OCI-LY7 (cell line): Measurements from ENCODE around the gene CCNL1. TPM values are rescaled to one million over a fixed set of nuclear protein-coding genes. Genes with fewer than 3 reads are reported as not detected.

Experiments
- BruUV-seq: library from RNA; stranded (reverse); fragments of 400-500 nt; replicated peaks from 2 replicates; lab custom pipeline; 2021; lab: Mats Ljungman, UMichigan
- CTCF ChIA-PET: fragments of 300-600 bp; sonication (Branson Sonifier 250); formaldehyde crosslinking; loops from one replicate; lab custom pipeline; 2022; ENCODE audit warnings: antibody characterized with exemption; ENCODE audit not compliant: unreplicated experiment; lab: Charles Lee
- POLR2A ChIA-PET: fragments of 300-600 bp; sonication (Branson Sonifier 250); formaldehyde crosslinking; loops from one replicate; lab custom pipeline; 2022; ENCODE audit warnings: antibody characterized with exemption; lab: Charles Lee
- DNase-seq: peaks from one replicate; pipeline ENCODE4 v3.0.0-alpha.2; 2015; ENCODE audit warnings: low spot score
- H2AFZ ChIP-seq: fragments of 200-600 bp; sonication (generic), shearing (Covaris generic); 2 replicates; pipeline ENCODE4 v1.6.1; 2014; ENCODE audit warnings: mild to moderate bottlenecking, antibody characterized with exemption, low read length, moderate library complexity
- H3K27ac ChIP-seq: fragments of 200-600 bp; sonication (generic); 2 replicates; pipeline ENCODE4 v1.5.1; 2014; ENCODE audit warnings: mixed run types, low read depth, mild to moderate bottlenecking, moderate library complexity, low read length, inconsistent platforms; ENCODE audit not compliant: poor library complexity, severe bottlenecking
- H3K36me3 ChIP-seq: fragments of 200-600 bp; sonication (generic); 2 replicates; pipeline ENCODE4 v1.6.1; 2014; ENCODE audit warnings: mild to moderate bottlenecking, antibody characterized with exemption, low read length, moderate library complexity, mixed read lengths; ENCODE audit not compliant: insufficient read depth
- H3K4me1 ChIP-seq: fragments of 200-600 bp; sonication (generic); 2 replicates; pipeline ENCODE4 v1.5.1; 2014; ENCODE audit warnings: mild to moderate bottlenecking, low read length; ENCODE audit not compliant: insufficient read depth, poor library complexity, severe bottlenecking
- H3K4me2 ChIP-seq: fragments of 200-600 bp; sonication (generic); 2 replicates; pipeline ENCODE4 v1.6.1; 2014; ENCODE audit warnings: mild to moderate bottlenecking, low read length
- H3K4me3 ChIP-seq: fragments of 200-600 bp; sonication (generic); 2 replicates; pipeline ENCODE4 v1.5.1; 2014; ENCODE audit warnings: mild to moderate bottlenecking, low read depth, low read length; ENCODE audit not compliant: poor library complexity, severe bottlenecking
- H3K79me2 ChIP-seq: fragments of 200-600 bp; sonication (generic); 2 replicates; pipeline ENCODE4 v1.6.1; 2016; ENCODE audit warnings: low read depth, mild to moderate bottlenecking, low read length, moderate library complexity, mixed read lengths; ENCODE audit not compliant: insufficient read depth
- H3K9me2 ChIP-seq: fragments of 200-600 bp; sonication (generic); 2 replicates; pipeline ENCODE4 v1.6.1; 2016; ENCODE audit warnings: mild to moderate bottlenecking, low read length, mixed read lengths; ENCODE audit not compliant: insufficient read depth
- H3K9me3 ChIP-seq: fragments of 200-600 bp; sonication (generic); 2 replicates; pipeline ENCODE4 v1.6.1; 2014; ENCODE audit warnings: mild to moderate bottlenecking, mixed run types, low read length, mixed read lengths
- H4K20me1 ChIP-seq: fragments of 200-600 bp; sonication (generic); 2 replicates; pipeline ENCODE4 v1.6.1; 2014; ENCODE audit warnings: mild to moderate bottlenecking, antibody characterized with exemption, low read length, moderate library complexity, mixed read lengths; ENCODE audit not compliant: insufficient read depth
- CTCF ChIP-seq: fragments of 200-600 bp; sonication (generic); conservative IDR thresholded peaks from 2 replicates; pipeline ENCODE4 v1.5.1; 2014; ENCODE audit warnings: mild to moderate bottlenecking, antibody characterized with exemption, low read length, moderate library complexity, mixed read lengths
- EZH2phosphoT487 ChIP-seq: fragments of 200-600 bp; sonication (generic); IDR thresholded peaks from 2 replicates; pipeline ENCODE4 v1.6.1; 2018; ENCODE audit warnings: low read depth, borderline replicate concordance, mild to moderate bottlenecking, mixed run types, antibody characterized with exemption, low read length, moderate library complexity, mixed read lengths
- intact Hi-C: fragments of 100-400 bp; cut with micrococcal nuclease; formaldehyde crosslinking; loops from one replicate; pipeline ENCODE4 v1.10.0; 2022; ENCODE audit not compliant: unreplicated experiment
- total RNA-seq, 2 experiments: library from RNA; depleted of rRNA in 1 of 2; stranded (reverse); fragments of >200 nt in 1 of 2; shearing (Covaris generic) in 1 of 2; gene quantifications; 2 replicates each; pipeline ENCODE4 v1.2.3, GENCODE V29; 2014 to 2022

CCNL1 gene
- total RNA-seq, 2 experiments from 2014 or later: 158 to 280 TPM

GRCh38 chr3:157112536-157112935 is 47.4 kb downstream of the CCNL1 start:
- TF ChIP-seq CTCF (no peak), EZH2phosphoT487 (no peak)
- intact Hi-C loops: no loop called here
- Histone ChIP-seq H3K4me2 (no peak overlapping the region), H3K79me2 (no peaks in the 10 kb centered on the region), H3K4me1 (no peaks in the 10 kb centered on the region), H3K9me2 (no peaks in the 10 kb centered on the region), H4K20me1 (no peaks in the 10 kb centered on the region), H3K4me3 (no peak overlapping the region), H3K27ac (no peak overlapping the region), H3K9me3 (no peaks in the 10 kb centered on the region), H3K36me3 (no peaks in the 10 kb centered on the region), H2AFZ (no peak overlapping the region)
- POLR2A ChIA-PET: interaction anchor here (0.6 to 2.8 kb wide), 3 partner anchors 10 to 241 kb away, joined by 3 to 15 read pairs (median 6); no protein-coding TSS in a partner anchor
- no peak for DNase-seq
- BruUV-seq: no TSS peak
- CTCF ChIA-PET: no interaction called here

- BruUV-seq: no TSS peak
- no peak overlapping the region for H3K27ac ChIP-seq
- no peak overlapping the region for H3K4me3 ChIP-seq
- no peaks in the 10 kb centered on the region for H3K36me3 ChIP-seq
- no peaks in the 10 kb centered on the region for H3K4me1 ChIP-seq
- TF ChIP-seq EZH2phosphoT487 (no peak), CTCF (no peak)
- no peak overlapping the region for H3K4me2 ChIP-seq
- no peaks in the 10 kb centered on the region for H4K20me1 ChIP-seq
- intact Hi-C loops: no loop called here
- no peaks in the 10 kb centered on the region for H3K9me3 ChIP-seq
- CTCF ChIA-PET: no interaction called here
- no peak overlapping the region for H2AFZ ChIP-seq
- POLR2A ChIA-PET: interaction anchor here (0.6 to 2.8 kb wide), 3 partner anchors 11 to 23 kb away, joined by 4 to 15 read pairs (median 6); no protein-coding TSS in a partner anchor
- no peaks in the 10 kb centered on the region for H3K9me2 ChIP-seq
- no peaks in the 10 kb centered on the region for H3K79me2 ChIP-seq
- DNase-seq: no peak
These were observed 48.4 kb downstream of the CCNL1 start for GRCh38 chr3:157111518-157111917.

DNA sequence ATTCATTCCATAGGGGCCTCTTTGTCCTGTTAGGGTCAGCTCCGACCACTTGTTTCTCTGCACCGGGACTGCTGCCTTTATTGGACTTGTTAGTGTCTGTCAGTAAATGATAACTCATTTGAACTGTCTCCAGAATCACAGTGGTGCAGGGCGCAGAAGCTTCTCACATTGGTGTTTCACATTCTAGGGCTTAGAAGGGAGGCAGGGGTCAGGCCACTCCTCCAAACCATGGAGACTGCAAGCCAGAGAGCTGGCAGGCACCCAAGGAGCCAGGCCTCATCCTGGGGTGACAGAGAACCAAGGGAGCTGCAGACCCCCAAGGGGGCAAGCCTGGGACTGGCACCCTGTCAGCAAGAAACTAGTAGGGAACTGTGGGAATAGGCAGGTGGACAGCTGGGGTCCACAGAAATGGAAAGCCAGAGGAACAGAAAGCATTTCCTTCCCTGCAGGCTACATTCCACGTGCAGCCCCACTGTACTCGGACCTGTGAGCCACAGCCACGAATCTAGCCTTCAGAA is 49.1 kb downstream of the CCNL1 start:
- ChIA-PET CTCF (no interaction called here), POLR2A (interaction anchor here (0.6 to 1.8 kb wide), 5 partner anchors 22 to 436 kb away, joined by 3 to 6 read pairs (median 4); no protein-coding TSS in a partner anchor)
- no peak overlapping the region for H3K27ac ChIP-seq
- H3K79me2 ChIP-seq: no peaks in the 10 kb centered on the region
- no peak for DNase-seq
- no peaks in the 10 kb centered on the region for H3K9me2 ChIP-seq
- TF ChIP-seq EZH2phosphoT487 (no peak), CTCF (no peak)
- peaks cover 4% of the 10 kb centered on the region for H3K4me1 ChIP-seq
- H3K4me2 ChIP-seq: no peak overlapping the region
- intact Hi-C loops: no loop called here
- H3K4me3 ChIP-seq: no peak overlapping the region
- no peaks in the 10 kb centered on the region for H3K36me3 ChIP-seq
- no peaks in the 10 kb centered on the region for H3K9me3 ChIP-seq
- BruUV-seq: no TSS peak
- no peaks in the 10 kb centered on the region for H4K20me1 ChIP-seq
- no peak overlapping the region for H2AFZ ChIP-seq
